ENCODE results near the gene NUTM1.
"Not testable (repeated sequence)": the region's sequence is repeated elsewhere in the genome, so short reads cannot be mapped to it uniquely, and the experiment has no call there.

DNA sequence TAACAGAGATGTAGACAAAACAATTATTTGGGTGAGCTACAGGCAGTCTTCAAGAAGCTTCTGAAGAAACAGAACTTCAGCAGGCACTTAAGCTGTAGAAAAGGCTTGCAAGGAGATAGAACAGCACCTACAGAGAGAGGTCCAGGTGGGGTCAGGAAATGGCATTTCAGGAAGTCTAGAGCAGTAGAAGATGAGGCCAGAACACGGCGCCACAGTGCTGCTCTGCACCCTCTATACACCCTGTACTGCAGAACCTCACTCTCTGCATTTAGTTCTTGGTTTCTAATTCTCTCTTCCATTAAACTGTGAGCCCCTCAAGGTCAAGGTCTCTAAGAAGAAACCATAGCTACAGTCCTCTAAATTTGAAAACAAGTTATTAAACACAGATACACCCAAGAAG, 49.9 kb downstream of the NUTM1 start:
- not testable (repeated sequence) for TF ChIP-seq SIN3A (IDR thresholded peaks at IDR 0.05; ENCODE audit: low read depth); SRF (IDR thresholded peaks at IDR 0.05; ENCODE audit: low read depth); EZH2phosphoT487 (IDR thresholded peaks at IDR 0.05; ENCODE audit: borderline replicate concordance)
- TF ChIP-seq, protein P1, sequence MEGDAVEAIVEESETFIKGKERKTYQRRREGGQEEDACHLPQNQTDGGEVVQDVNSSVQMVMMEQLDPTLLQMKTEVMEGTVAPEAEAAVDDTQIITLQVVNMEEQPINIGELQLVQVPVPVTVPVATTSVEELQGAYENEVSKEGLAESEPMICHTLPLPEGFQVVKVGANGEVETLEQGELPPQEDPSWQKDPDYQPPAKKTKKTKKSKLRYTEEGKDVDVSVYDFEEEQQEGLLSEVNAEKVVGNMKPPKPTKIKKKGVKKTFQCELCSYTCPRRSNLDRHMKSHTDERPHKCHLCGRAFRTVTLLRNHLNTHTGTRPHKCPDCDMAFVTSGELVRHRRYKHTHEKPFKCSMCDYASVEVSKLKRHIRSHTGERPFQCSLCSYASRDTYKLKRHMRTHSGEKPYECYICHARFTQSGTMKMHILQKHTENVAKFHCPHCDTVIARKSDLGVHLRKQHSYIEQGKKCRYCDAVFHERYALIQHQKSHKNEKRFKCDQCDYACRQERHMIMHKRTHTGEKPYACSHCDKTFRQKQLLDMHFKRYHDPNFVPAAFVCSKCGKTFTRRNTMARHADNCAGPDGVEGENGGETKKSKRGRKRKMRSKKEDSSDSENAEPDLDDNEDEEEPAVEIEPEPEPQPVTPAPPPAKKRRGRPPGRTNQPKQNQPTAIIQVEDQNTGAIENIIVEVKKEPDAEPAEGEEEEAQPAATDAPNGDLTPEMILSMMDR (IDR thresholded peaks at IDR 0.05 in 2 of 3, conservative IDR thresholded peaks at IDR 0.05 in 1 of 3; ENCODE audit: borderline replicate concordance in 1 of 3, insufficient read depth in 1 of 3, low read depth in 2 of 3, low read length in 2 of 3): not testable (repeated sequence)

Measured in HCT116 (cell line).